NCI-H446 (cell line): Measurements from ENCODE around the gene WDR35.
"Not testable (repeated sequence)": the region's sequence is repeated elsewhere in the genome, so short reads cannot be mapped to it uniquely, and the experiment has no call there.

Experiments
- DNase-seq, 2 experiments: peaks; one replicate each; lab custom pipeline; 2025; lab: John Stamatoyannopoulos, UW

WDR35 gene

GRCh38 chr2:19937004-19937403 is 52.9 kb downstream of the WDR35 start:
- no peak for DNase-seq

- no peak for DNase-seq
Observed at GRCh38 chr2:19936203-19936602, 53.7 kb downstream of the WDR35 start.

- no peak for DNase-seq
Observed at GRCh38 chr2:19933351-19933981, 56.4 kb downstream of the WDR35 start.

- DNase-seq = no peak
Observed at GRCh38 chr2:19932928-19933327, 57.0 kb downstream of the WDR35 start.

GRCh38 chr2:19929226-19929625 is 60.7 kb downstream of the WDR35 start:
- DNase-seq = no peak

GRCh38 chr2:19927816-19928215 is 62.1 kb downstream of the WDR35 start:
- not testable (repeated sequence) for DNase-seq

- not testable (repeated sequence) for DNase-seq
Observed at GRCh38 chr2:19924526-19924925, 65.4 kb downstream of the WDR35 start.

GRCh38 chr2:19922188-19922587 is 67.7 kb downstream of the WDR35 start:
- not testable (repeated sequence) for DNase-seq

GRCh38 chr2:19916385-19916950 is 73.4 kb downstream of the WDR35 start:
- DNase-seq = no peak

- DNase-seq = no peak
Observed at GRCh38 chr2:19914266-19914975, 75.5 kb downstream of the WDR35 start.

GRCh38 chr2:19911808-19912509 is 77.9 kb downstream of the WDR35 start:
- DNase-seq = no peak

GRCh38 chr2:19902216-19902740 is 87.6 kb downstream of the WDR35 start:
- no peak for DNase-seq

- peak; percentile 82 to 93 for DNase-seq
Observed at GRCh38 chr2:19901442-19902215, 88.3 kb downstream of the WDR35 start, which contains the start of gene TTC32. Gene TTC32 (minus strand): TSS chr2:19901983. CDS start chr2:19901854, 129 bp downstream.

- DNase-seq = no peak
Observed at GRCh38 chr2:19900931-19901441, 88.9 kb downstream of the WDR35 start.

- no peak for DNase-seq
Observed at GRCh38 chr2:19899985-19900930, 89.6 kb downstream of the WDR35 start.

- DNase-seq = no peak
Observed at GRCh38 chr2:19898592-19899329, 91.1 kb downstream of the WDR35 start.

GRCh38 chr2:19897623-19898245 is 92.2 kb downstream of the WDR35 start:
- no peak for DNase-seq

GRCh38 chr2:19895535-19895934 is 94.4 kb downstream of the WDR35 start:
- DNase-seq = no peak
